ENCODE data around the gene RAB24.
A peak's percentile ranks its signal among the peaks of the same experiment; 100 is the strongest.
"Not testable (repeated sequence)": the region's sequence is repeated elsewhere in the genome, so short reads cannot be mapped to it uniquely, and the experiment has no call there.

RAB24 gene

GRCh38 chr5:177310332-177310731, 6.8 kb upstream of the RAB24 start:
- Histone ChIP-seq H3K4me3 (ENCODE audit: low read depth, low read length) (peak overlapping the region; percentile 78), H3K4me1 (peaks cover 6% of the 10 kb centered on the region; the same call in 1 of the 2 replicates)
- no peak for TF ChIP-seq CTCF (IDR thresholded peaks at IDR 0.05; ENCODE audit: low read depth, low read length)

GRCh38 chr5:177309351-177310191, 6.1 kb upstream of the RAB24 start:
- H3K9me3 ChIP-seq = no peaks in the 10 kb centered on the region
- H3K4me3 ChIP-seq (ENCODE audit: low read depth, low read length) = peak overlapping the region; percentile 78
- H3K36me3 ChIP-seq = peaks cover 31% of the 10 kb centered on the region
- TF ChIP-seq CTCF (IDR thresholded peaks at IDR 0.05; ENCODE audit: low read depth, low read length) = peak; percentile 95
- H3K4me1 ChIP-seq = peaks cover 6% of the 10 kb centered on the region; the same call in 1 of the 2 replicates
- DNase-seq = peak; percentile 80
- H3K27me3 ChIP-seq = no peaks in the 10 kb centered on the region

More at GRCh38 chr5:177310332-177310731, 6.8 kb upstream of the RAB24 start:
- Histone ChIP-seq H3K27me3 (no peaks in the 10 kb centered on the region), H3K36me3 (peaks cover 25% of the 10 kb centered on the region), H3K9me3 (no peaks in the 10 kb centered on the region)
- DNase-seq = no peak

GRCh38 chr5:177308740-177309139, 5.2 kb upstream of the RAB24 start:
- no peak for TF ChIP-seq CTCF (IDR thresholded peaks at IDR 0.05; ENCODE audit: low read depth, low read length)
- Histone ChIP-seq H3K4me1 (peaks cover 6% of the 10 kb centered on the region; the same call in 1 of the 2 replicates), H3K27me3 (no peaks in the 10 kb centered on the region), H3K36me3 (peaks cover 32% of the 10 kb centered on the region), H3K9me3 (no peaks in the 10 kb centered on the region), H3K4me3 (ENCODE audit: low read depth, low read length) (no peak overlapping the region)
- no peak for DNase-seq

- H3K9me3 ChIP-seq = no peaks in the 10 kb centered on the region
- H3K27me3 ChIP-seq = no peaks in the 10 kb centered on the region
- peaks cover 6% of the 10 kb centered on the region; the same call in 1 of the 2 replicates for H3K4me1 ChIP-seq
- TF ChIP-seq CTCF (IDR thresholded peaks at IDR 0.05; ENCODE audit: low read depth, low read length) = no peak
- no peak for DNase-seq
- H3K4me3 ChIP-seq (ENCODE audit: low read depth, low read length) = no peak overlapping the region
- H3K36me3 ChIP-seq = peaks cover 32% of the 10 kb centered on the region
Observed at GRCh38 chr5:177307544-177308363, 4.2 kb upstream of the RAB24 start.

- Histone ChIP-seq H3K4me3 (ENCODE audit: low read depth, low read length) (no peak overlapping the region), H3K36me3 (peaks cover 32% of the 10 kb centered on the region), H3K4me1 (peaks cover 6% of the 10 kb centered on the region; the same call in 1 of the 2 replicates), H3K27me3 (no peaks in the 10 kb centered on the region), H3K9me3 (no peaks in the 10 kb centered on the region)
- TF ChIP-seq CTCF (IDR thresholded peaks at IDR 0.05; ENCODE audit: low read depth, low read length) = no peak
- DNase-seq = no peak
Observed at GRCh38 chr5:177306674-177307543, 3.4 kb upstream of the RAB24 start.

GRCh38 chr5:177306103-177306640, 2.7 kb upstream of the RAB24 start:
- H3K36me3 ChIP-seq = peaks cover 39% of the 10 kb centered on the region
- not testable (repeated sequence) for H3K27me3 ChIP-seq; H3K4me3 ChIP-seq (ENCODE audit: low read depth, low read length); DNase-seq; H3K4me1 ChIP-seq; H3K9me3 ChIP-seq

Data from BE2C (cell line).